KOPT-K1 (cell line): ENCODE data around the gene SCGB1A1.
A peak's percentile ranks its signal among the peaks of the same experiment; 100 is the strongest.

Experiments
- H3K27ac ChIP-seq: fragments of 200-600 bp; sonication (generic); 2 replicates; pipeline ENCODE4 v1.5.1; 2016; ENCODE audit warnings: antibody characterized with exemption, mild to moderate bottlenecking, low read depth, low read length; ENCODE audit not compliant: poor library complexity, severe bottlenecking
- H3K36me3 ChIP-seq: fragments of 200-600 bp; sonication (generic); 2 replicates; pipeline ENCODE4 v1.5.1; 2017; ENCODE audit warnings: antibody characterized with exemption, mild to moderate bottlenecking, low read length, moderate library complexity; ENCODE audit not compliant: insufficient read depth
- H3K9me3 ChIP-seq: fragments of 200-600 bp; sonication (generic); 2 replicates; pipeline ENCODE4 v1.5.1; 2017; ENCODE audit warnings: antibody characterized with exemption, low read length, mild to moderate bottlenecking; ENCODE audit not compliant: insufficient read depth, poor library complexity, severe bottlenecking

The SCGB1A1 gene

DNA sequence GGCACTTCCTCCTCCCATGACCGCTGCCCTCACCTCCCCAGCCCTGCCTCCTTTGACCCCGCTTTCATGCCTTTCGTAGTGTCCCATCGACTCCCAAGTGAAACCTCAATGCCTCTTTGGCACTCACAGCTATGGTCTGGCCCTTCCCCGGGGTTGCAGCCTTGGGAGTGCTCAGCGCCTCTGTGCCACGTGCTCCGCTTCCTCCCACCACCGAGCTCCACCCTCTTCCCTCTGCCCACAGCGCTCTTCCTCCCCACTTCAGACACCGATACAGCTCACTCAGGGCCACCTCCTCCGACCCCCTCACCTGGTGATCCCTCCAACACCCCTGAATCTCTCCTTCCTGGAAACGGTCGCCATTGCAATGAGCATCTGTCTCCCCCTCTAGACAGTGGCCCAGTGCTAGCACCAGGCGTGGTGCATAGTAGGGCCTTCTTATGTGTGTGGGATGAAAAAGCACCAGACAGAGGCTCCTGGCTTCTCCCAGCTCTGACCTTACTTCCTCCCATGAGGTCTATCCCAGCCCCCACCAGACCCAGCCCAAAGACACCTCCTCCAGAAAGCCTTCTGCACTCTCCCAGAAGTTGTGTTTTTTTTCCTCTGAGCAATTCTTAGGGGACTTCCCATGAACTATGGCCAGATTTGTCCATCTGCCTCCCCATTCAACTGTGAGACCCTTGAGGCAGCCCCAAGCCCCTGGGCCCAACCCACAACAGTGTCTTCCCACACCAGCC lies 16.4 kb upstream of the SCGB1A1 start:
- Histone ChIP-seq H3K9me3 (no peaks in the 10 kb centered on the region), H3K27ac (peak overlapping the region; percentile 70), H3K36me3 (no peaks in the 10 kb centered on the region)

DNA sequence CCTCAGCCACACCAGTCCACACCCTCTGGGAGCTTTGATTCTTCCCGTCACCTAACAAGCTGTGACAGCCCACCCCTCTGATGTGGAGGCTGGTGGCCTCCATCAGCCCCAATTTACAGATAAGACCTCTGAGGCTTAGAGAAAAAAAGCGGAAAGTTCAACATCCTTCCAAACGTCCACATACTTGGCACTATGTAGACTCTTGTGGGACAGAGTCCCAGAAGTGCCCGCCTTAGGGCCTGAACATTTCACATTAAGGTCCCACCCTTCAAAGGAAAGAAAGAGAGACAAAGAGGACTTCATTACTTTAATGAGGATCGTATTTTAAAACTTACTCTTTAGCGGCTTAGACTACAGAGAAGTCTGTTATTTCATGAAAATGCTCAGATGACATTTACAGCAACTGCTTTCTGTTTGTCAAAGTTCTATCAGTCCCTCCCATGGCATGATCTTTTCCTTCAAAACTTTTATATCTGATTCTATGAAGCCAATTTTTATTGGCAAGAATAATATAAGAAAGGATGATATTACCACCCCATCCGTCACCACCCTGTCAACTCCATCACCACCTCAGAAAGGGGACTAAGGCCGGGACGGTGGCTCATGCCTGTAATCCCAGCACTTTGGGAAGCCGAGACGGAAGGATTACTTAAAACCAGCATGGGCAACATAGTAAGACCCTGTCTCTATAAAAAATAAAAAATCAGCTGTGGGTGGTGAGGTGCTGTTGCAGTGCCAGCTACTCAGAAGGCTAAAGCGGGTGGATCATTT lies 15.7 kb upstream of the SCGB1A1 start:
- Histone ChIP-seq H3K36me3 (no peaks in the 10 kb centered on the region), H3K27ac (peak overlapping the region; percentile 70), H3K9me3 (no peaks in the 10 kb centered on the region)

DNA sequence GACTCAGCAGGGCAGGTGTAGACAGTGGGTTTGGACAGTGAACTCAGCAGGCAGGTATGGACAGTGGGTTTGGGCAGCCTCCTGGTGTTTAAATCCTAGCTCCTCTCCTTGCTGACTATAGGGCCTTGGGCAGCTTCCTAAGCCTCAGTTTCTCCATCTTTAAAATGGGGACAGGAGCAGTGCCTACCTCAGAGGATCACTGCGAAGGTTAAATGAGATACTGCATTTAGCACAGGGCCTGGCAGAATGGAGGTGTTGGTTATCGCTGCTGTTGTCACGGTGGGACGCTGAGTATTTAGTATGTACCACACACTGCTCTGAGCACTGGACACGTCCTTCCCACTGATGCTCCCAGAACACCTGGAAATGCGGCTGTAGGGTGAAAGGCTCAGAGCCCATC lies 14.4 kb upstream of the SCGB1A1 start:
- no peaks in the 10 kb centered on the region for H3K36me3 ChIP-seq
- H3K9me3 ChIP-seq, result no peaks in the 10 kb centered on the region
- no peak overlapping the region for H3K27ac ChIP-seq

DNA sequence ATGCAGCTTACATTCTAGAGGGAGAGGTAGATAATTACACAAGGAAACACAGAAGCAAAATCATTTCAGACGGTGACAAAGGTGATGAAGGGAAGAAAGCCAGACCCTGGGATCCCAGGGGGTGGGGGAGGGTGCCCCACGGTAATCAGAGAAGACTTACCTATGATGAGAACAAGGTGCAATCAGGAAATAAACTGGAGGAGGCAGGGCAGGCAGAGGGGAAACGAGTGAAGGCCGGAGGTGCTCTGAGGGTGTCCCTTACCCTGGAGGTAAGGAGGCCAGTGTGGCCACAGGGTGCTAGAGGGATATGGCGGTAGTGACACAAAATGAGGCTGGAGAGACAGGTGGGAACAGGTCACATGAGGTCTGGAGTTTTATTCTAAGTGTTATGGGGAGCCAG lies 13.9 kb upstream of the SCGB1A1 start:
- H3K9me3 ChIP-seq, result no peaks in the 10 kb centered on the region
- no peaks in the 10 kb centered on the region for H3K36me3 ChIP-seq
- H3K27ac ChIP-seq, result no peak overlapping the region

- no peaks in the 10 kb centered on the region for H3K9me3 ChIP-seq
- no peak overlapping the region for H3K27ac ChIP-seq
- H3K36me3 ChIP-seq, result no peaks in the 10 kb centered on the region
Observed at GRCh38 chr11:62406034-62406433, 12.8 kb upstream of the SCGB1A1 start.

DNA sequence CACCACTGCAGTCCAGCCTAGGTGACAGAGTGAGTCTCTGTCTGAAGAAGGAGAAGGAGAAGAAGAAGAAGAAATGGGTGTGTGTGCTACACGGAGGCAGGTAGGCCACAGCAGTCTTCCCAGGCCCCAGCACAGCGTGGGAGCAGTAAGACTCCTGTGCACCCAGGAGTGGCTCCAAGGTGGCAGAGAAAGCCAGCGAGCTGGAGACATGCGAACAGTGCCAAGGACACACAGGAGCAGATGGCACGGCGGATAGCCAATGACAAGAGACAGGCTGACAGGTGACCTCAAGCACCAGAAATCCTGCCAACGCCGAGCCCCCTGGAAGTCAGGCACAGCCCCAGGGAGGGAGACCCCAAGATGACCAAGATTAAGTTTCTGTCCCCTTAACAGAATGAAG lies 9.0 kb upstream of the SCGB1A1 start:
- Histone ChIP-seq H3K27ac (no peak overlapping the region), H3K9me3 (no peaks in the 10 kb centered on the region), H3K36me3 (no peaks in the 10 kb centered on the region)

- Histone ChIP-seq H3K9me3 (no peaks in the 10 kb centered on the region), H3K36me3 (no peaks in the 10 kb centered on the region), H3K27ac (no peak overlapping the region)
Observed at GRCh38 chr11:62410972-62411371, 7.9 kb upstream of the SCGB1A1 start.

- H3K27ac ChIP-seq, result no peak overlapping the region
- no peaks in the 10 kb centered on the region for H3K9me3 ChIP-seq
- H3K36me3 ChIP-seq, result no peaks in the 10 kb centered on the region
Observed at GRCh38 chr11:62411524-62411923, 7.3 kb upstream of the SCGB1A1 start.

GRCh38 chr11:62413060-62413696 lies 5.7 kb upstream of the SCGB1A1 start:
- no peaks in the 10 kb centered on the region for H3K36me3 ChIP-seq
- no peaks in the 10 kb centered on the region for H3K9me3 ChIP-seq

GRCh38 chr11:62416596-62416995 lies 2.2 kb upstream of the SCGB1A1 start:
- H3K36me3 ChIP-seq, result no peaks in the 10 kb centered on the region
- H3K9me3 ChIP-seq, result no peaks in the 10 kb centered on the region
- no peak overlapping the region for H3K27ac ChIP-seq

More at GRCh38 chr11:62413060-62413696, 5.7 kb upstream of the SCGB1A1 start:
- H3K27ac ChIP-seq, result no peak overlapping the region

DNA sequence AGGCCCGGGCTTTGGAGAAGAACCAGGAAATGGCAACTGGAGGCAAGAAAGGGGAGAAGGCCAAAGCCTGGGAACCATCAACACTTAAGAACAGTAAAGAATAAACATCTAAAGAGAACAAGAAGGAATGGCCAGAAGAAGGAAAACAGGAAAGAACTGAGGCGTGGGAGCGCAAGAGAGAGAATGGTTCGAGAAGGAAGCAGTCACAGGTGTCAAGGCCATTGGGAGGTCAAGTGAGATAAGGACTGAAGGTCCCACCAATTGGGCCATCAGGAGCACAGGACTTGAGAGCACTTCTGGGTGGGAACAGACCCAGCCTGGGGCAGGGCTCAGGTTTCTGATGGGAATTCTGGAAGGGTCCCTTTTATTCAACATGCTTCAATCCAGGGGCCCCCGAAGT lies 697 bp upstream of the SCGB1A1 start:
- Histone ChIP-seq H3K36me3 (no peaks in the 10 kb centered on the region), H3K27ac (no peak overlapping the region), H3K9me3 (no peaks in the 10 kb centered on the region)

GRCh38 chr11:62419314-62419929 lies 589 bp downstream of the SCGB1A1 start:
- Histone ChIP-seq H3K27ac (no peak overlapping the region), H3K36me3 (no peaks in the 10 kb centered on the region), H3K9me3 (no peaks in the 10 kb centered on the region)

DNA sequence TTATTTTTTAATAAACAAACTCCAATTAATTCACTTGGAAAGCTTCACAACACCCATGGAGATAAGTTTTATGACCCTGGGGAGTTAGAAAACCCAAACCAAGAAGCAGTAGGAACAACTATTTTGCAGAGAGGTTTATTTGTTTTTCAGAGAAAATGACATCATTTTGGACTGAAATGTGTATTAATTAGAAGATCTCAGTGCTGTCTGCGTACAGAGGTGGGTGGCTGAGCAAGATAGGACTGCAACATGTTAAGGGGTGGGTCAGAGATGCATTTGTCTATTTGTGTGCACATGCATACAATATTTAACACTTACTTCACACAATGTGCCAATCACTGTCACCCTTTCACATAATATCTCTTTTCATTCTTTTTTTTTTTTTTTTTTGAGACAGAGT lies 1.1 kb downstream of the SCGB1A1 start:
- H3K36me3 ChIP-seq, result no peaks in the 10 kb centered on the region
- H3K9me3 ChIP-seq, result no peaks in the 10 kb centered on the region
- no peak overlapping the region for H3K27ac ChIP-seq

- Histone ChIP-seq H3K9me3 (no peaks in the 10 kb centered on the region), H3K36me3 (no peaks in the 10 kb centered on the region), H3K27ac (no peak overlapping the region)
Observed at GRCh38 chr11:62420882-62421281, 2.0 kb downstream of the SCGB1A1 start.

DNA sequence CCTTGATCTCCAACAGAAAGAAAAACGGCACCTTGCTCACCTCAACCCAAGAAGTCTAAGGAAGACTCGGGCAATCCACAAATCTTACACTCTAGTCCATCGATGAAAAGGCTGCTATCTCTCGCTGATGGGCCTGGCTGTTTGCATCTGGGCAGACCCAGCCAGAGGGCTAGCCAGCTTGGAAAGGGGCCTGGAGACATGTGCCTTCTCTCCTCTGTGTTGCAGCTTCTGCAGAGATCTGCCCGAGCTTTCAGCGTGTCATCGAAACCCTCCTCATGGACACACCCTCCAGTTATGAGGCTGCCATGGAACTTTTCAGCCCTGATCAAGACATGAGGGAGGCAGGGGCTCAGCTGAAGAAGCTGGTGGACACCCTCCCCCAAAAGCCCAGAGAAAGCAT lies 3.2 kb downstream of the SCGB1A1 start:
- no peaks in the 10 kb centered on the region for H3K36me3 ChIP-seq
- no peak overlapping the region for H3K27ac ChIP-seq
- H3K9me3 ChIP-seq, result no peaks in the 10 kb centered on the region
